Neutrophil (primary cell): Measurements from ENCODE around the gene TRIM31.
"Not testable (repeated sequence)": the region's sequence is repeated elsewhere in the genome, so short reads cannot be mapped to it uniquely, and the experiment has no call there.

Experiments used
- H3K27ac ChIP-seq: fragments of 200-600 bp; sonication (generic); 2 replicates; pipeline ENCODE4 v1.5.1; 2016; ENCODE audit warnings: mild to moderate bottlenecking, moderate library complexity
- H3K27me3 ChIP-seq: fragments of 200-600 bp; sonication (generic); 2 replicates; pipeline ENCODE4 v1.6.0; 2016; ENCODE audit warnings: mild to moderate bottlenecking
- H3K36me3 ChIP-seq: fragments of 200-600 bp; sonication (generic); 2 replicates; pipeline ENCODE4 v1.5.1; 2017
- H3K4me1 ChIP-seq, 2 experiments: fragments of 200-600 bp in 1 of 2; sonication (generic) in 1 of 2; 1 replicate in 1 of 2; 2 replicates in 1 of 2; pipeline versions ENCODE4 v1.5.1 to v1.6.1; 2013 to 2016; ENCODE audit warnings: low read depth in 1 of 2, low read length in 1 of 2, mild to moderate bottlenecking in 1 of 2, moderate library complexity in 1 of 2; ENCODE audit not compliant: control insufficient read depth in 1 of 2, insufficient read depth in 1 of 2
- H3K4me3 ChIP-seq, 2 experiments: fragments of 200-600 bp in 1 of 2; sonication (generic) in 1 of 2; 1 replicate in 1 of 2; 2 replicates in 1 of 2; pipeline ENCODE4 v1.5.1; 2013 to 2016; ENCODE audit warnings: low read depth in 1 of 2, low read length in 1 of 2, mild to moderate bottlenecking in 1 of 2, moderate library complexity in 1 of 2
- H3K9me3 ChIP-seq: fragments of 200-600 bp; sonication (generic); 2 replicates; pipeline ENCODE4 v1.5.1; 2016
- CTCF ChIP-seq: fragments of 200-600 bp; sonication (generic); IDR thresholded peaks from 2 replicates; pipeline ENCODE4 v1.5.1; 2016; ENCODE audit warnings: antibody characterized with exemption

Gene TRIM31

GRCh38 chr6:30129265-30130178, 16.6 kb upstream of the TRIM31 start:
- H3K27me3 ChIP-seq, result peaks cover 96% of the 10 kb centered on the region
- no peaks in the 10 kb centered on the region for H3K9me3 ChIP-seq
- H3K4me3 ChIP-seq, result no peak overlapping the region
- H3K36me3 ChIP-seq, result no peaks in the 10 kb centered on the region
- TF ChIP-seq CTCF, result no peak
- H3K27ac ChIP-seq, result no peak overlapping the region
- peaks cover 15 to 17% of the 10 kb centered on the region in 2 experiments for H3K4me1 ChIP-seq

DNA sequence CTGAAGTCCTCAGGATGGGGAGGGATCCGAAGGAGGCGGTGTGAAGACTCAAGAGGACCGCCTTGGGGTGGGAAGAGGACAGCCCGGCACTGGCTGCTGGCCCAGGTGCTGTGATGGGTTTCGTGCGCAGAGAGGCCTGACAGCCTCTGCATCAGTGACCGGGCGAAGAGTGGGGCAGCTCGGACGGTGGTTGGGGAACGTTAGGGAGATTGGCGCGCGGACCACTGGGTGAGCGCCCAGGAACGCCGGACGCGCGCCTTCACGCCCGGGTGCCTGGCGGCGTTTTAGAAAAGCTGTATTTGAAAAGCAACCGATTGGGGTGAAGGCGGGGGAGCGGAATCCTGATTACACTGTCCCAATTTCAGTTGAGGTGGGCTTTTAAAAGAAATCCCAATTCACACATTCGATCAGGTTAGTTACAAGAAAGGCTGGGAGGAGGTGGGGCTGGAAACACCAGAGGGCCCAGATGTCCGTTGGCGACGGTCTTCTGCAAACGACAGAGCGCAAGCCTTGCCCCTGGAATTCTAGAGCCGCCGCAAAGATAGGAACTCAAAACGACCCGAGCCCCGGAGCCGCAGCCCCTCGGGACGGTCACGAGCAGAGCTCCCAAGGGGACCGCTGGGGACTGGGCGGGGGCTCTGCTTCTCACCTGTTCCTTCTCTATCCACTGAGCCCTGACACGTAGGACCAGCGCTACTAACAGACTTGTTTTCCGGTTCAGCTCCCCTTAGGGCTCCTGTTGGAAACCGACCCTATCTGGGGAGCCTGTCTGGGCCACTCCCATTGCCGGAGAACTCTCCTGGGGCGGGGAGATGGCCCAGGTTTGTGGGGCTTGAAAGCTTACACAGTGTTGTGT, 14.6 kb upstream of the TRIM31 start:
- Histone ChIP-seq H3K27ac (no peak overlapping the region), H3K4me3 (no peak overlapping the region), H3K27me3 (peaks cover 94% of the 10 kb centered on the region), H3K36me3 (no peaks in the 10 kb centered on the region), H3K9me3 (no peaks in the 10 kb centered on the region), H3K4me1 (peaks cover 15 to 17% of the 10 kb centered on the region in 2 experiments)
- TF ChIP-seq CTCF, result no peak

- TF ChIP-seq CTCF, result no peak
- peaks cover 68% of the 10 kb centered on the region for H3K27me3 ChIP-seq
These were observed 9.6 kb upstream of the TRIM31 start for GRCh38 chr6:30122515-30122914.

GRCh38 chr6:30121446-30122366, 8.8 kb upstream of the TRIM31 start:
- Histone ChIP-seq H3K36me3 (no peaks in the 10 kb centered on the region), H3K27me3 (peaks cover 68% of the 10 kb centered on the region), H3K4me3 (no peak overlapping the region), H3K4me1 (no peaks in the 10 kb centered on the region), H3K27ac (no peak overlapping the region), H3K9me3 (no peaks in the 10 kb centered on the region)
- TF ChIP-seq CTCF, result no peak

More at GRCh38 chr6:30122515-30122914, 9.6 kb upstream of the TRIM31 start:
- no peak overlapping the region for H3K27ac ChIP-seq
- H3K4me3 ChIP-seq, result no peak overlapping the region
- no peaks in the 10 kb centered on the region for H3K9me3 ChIP-seq
- no peaks in the 10 kb centered on the region for H3K4me1 ChIP-seq
- H3K36me3 ChIP-seq, result no peaks in the 10 kb centered on the region

DNA sequence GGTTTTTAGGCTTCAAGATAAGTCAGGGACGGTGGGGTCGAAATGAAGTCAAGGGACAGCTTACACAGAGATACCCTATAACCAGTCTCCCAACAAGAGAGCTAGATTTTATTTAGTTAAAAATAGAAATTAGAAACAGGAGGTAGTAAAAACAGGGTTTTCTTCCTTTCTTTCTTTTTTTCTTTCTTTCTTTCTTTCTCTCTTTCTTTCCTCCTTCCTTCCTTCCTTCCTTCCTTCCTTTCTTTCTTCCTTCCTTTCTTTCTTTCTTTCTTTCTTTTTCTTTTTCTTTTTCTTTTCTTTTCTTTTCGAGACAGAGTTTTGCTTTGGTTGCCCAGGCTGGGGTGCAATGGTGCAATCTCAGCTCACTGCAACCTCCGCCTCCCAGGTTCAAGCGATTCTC, 5.8 kb upstream of the TRIM31 start:
- H3K27me3 ChIP-seq, result peaks cover 72% of the 10 kb centered on the region
- H3K27ac ChIP-seq, H3K9me3 ChIP-seq, H3K4me1 ChIP-seq, H3K4me3 ChIP-seq, H3K36me3 ChIP-seq: not testable (repeated sequence)
